HG03520 (cell line): Measurements from ENCODE around the gene SOAT1.
"Not testable (repeated sequence)": the region's sequence is repeated elsewhere in the genome, so short reads cannot be mapped to it uniquely, and the experiment has no call there.

Experiments used
- ATAC-seq: cut with Tn5 transposase; IDR thresholded peaks from one replicate; pipeline ENCODE4 v1.9.1; 2021; ENCODE audit warnings: mild to moderate bottlenecking, moderate library complexity; ENCODE audit not compliant: unreplicated experiment

The SOAT1 gene

DNA sequence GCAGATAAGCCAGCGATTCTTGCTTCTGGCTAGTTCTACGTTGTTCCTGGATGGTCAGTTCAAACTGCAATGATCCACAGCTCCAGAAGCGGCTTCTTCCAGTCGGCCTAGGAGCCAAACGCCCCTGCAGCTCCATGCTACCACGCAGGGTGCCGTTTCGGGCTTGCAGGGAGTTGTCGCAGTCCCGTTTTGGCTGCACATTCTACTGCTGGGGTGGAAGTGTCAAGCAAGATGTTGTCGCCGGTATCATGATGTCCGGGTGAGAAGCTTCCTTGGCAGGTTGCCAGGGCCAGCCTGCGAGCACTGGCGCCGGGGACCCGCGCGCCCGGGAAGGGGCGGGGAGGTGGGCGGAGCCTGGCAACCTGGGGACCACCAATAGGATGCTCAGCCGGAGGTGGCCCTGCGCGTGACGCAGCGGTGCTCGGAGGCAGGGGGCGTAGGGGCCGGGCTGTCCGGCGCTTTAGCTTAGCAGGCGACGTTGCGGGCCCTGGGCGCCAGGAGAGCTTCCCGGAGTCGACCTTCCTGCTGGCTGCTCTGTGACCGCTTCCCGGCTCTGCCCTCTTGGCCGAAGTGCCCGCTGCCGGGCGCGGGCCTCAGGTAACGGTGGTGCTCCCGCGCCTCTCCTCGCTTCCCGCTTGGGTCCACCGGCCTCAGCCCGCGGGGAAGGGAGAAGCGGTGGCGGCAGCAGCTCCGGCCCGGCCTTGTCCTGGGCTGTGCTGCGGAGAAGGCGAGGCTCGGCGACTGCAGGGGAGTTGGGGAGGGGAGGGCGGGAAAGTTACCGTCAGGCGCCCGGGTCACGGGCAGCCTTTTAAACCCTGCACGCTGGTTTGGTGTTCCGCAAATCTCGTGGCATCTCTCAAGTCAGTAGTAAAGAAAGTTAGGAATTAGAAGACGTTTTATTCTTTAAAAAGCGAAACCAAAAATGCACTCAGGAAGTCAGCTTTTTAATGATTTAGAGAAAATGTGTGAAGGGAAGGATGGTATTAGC, at the start of gene SOAT1:
TSS of gene SOAT1 (plus strand) at position 458 of the 988 bp plus-strand sequence. CDS start 8,888 bp downstream, outside the sequence.
- ATAC-seq: peak; percentile 95

DNA sequence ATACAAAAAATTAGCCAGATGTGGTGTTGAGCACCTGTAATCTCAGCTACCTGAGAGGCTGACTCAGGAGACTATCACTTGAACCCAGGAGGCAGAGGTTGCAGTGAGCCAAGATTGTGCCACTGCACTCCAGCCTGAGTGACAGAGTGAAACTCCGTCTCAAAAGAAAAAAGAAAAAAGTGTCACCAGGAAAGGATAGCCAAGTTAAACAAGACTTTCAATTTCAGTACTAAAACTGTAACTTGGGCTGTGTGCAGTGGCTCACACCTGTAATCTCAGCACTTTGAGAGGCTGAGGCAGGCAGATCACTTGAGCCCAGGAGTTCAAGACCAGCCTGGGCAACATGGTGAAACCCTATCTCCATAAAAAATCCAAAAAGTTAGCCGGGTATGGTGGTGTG, 48.2 kb upstream of the SOAT1 start:
- not testable (repeated sequence) for ATAC-seq

DNA sequence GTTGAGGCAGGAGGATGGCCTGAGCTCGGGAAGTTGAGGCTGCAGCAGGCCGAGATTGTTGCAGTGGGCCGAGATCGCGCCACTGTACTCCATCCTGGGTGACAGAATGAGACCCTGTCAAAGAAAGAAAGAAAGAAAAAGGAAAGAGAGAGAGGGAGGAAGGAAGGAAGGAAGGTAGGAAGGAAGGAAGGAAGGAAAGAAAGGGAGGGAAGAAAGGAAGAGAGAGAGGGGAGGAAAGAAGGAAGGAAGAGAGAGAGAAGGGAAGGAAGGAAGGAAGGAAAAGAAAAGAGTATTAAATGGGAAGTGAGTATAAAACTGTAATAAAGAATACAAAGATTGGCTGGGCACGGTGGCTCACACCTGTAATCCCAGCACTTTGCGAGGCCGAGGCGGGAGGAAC, 45.7 kb upstream of the SOAT1 start:
- no peak for ATAC-seq

DNA sequence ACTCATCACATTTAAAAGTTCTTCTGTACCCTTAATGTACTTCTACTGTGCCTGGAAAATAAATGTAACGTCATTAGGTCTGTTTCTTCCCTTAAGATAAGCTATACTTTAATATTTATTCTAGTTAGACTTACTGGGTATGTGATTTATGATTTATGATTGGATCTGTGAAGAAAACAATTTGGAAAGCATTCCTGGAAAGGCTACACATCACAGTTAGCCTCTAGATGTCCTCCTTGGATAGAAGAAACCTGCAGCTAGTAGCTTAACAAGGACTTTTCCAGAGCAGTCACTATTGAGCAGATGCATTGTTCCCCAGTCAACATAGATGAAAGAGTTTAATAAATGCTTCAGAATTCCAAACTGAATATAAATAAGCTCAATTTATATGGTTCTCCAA, 41.9 kb upstream of the SOAT1 start:
- no peak for ATAC-seq

DNA sequence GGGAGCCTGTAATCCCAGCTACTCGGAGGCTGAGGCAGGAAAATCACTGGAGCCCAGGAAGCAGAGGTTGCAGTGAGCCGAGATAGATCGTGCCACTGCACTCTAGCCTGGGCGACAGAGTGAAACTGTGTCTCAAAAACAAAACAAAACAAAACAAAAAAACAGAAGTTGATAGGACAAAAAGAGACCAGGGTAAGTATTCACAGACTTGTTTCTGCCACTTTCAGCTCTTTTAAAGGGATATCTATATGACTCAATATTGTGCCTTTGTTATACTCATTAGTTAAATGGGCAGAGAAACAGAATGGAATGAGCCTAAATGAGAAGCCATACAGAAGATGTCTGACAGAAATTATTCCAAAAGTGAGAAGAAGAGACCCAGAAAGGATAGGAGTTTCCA, 41.0 kb upstream of the SOAT1 start:
- ATAC-seq: no peak

DNA sequence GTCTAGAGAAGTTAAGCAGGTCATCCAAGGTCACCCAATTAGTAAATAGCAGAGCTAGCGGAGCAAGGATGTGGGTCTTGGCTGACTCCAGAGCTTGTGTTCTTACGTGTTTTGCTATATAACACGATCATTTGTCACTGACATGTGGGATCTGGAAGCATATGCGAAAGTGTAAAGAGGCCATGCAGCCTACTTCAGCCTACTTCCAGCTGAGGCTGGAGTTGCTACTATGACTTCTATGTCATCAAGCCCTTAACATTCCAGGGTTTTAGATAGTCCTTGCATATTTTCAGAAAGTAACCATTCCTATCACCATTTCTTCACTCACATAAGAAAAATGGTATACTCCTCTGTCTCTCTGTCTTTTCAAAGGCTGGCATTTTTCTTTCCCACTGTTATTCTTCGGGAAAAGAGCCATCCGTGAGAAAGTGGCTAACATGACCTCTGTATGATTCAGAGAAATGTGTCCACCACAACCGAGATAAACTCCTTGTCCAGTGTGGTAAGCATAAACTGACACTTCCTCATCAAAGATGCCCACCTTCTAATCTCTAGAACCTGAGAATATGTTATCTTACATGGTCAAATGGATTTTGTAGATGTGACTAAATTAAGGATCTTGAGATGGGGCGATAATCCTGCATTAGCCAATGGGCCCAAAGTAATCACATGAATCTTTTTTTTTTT, 40.2 kb upstream of the SOAT1 start:
- no peak for ATAC-seq

DNA sequence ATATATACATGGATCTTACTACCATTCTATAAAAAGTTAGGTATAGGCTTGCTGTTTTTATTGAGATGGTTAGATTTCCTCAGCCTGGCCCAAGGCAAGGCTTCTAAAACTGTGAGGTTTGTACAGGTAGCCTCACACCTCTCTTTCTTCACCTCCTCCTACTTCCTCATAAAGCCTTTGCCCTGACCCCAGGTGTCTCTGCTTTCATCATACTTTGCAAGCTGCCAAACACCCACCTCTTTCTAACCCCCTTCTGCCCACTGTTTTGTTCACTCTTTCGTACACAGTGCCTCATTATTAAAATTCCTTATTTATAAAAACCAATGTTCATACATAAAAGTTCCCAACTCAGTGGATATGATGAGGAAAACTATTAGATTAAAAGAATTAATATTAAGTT, 31.4 kb upstream of the SOAT1 start:
- no peak for ATAC-seq

- ATAC-seq: no peak
Observed at GRCh38 chr1:179263121-179263520, 30.5 kb upstream of the SOAT1 start.

DNA sequence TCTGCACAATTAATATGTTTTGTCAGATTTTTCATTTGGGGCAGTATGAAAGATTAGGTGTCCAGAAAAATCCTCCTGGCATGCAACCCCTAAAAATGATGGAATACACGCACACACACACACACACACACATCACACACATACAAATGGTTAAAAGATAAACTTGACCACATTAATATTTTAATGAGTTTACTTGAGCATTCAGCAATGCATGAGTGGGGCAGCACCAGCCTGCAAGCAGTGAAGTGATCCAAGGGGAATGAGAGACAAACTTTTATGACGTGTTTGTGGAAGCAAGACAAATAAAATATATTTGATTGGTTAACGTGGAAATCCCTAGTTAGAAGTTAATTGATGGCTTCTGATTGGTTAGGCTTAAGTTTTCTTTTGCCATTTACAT, 29.1 kb upstream of the SOAT1 start:
- ATAC-seq: no peak

- ATAC-seq: no peak
Observed at GRCh38 chr1:179269071-179269470, 24.5 kb upstream of the SOAT1 start.

DNA sequence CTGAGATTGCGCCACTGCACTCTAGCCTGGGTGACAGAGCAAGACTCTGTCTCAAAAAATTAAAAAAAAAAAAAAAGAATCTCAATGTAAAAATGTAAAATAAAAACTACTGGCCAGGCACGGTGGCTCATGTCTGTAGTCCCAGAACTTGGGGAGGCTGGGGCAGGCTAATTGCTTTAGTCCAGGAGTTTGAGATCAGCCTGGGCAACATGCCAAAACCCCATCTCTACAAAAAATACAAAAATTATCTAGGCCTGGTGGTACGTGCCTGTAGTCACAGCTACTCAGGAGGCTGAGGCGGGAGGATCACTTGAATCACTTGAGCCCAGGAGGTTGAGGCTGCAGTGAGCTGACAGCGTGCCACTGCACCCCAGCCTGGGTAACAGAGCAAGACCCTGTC, 19.2 kb upstream of the SOAT1 start:
- not testable (repeated sequence) for ATAC-seq

DNA sequence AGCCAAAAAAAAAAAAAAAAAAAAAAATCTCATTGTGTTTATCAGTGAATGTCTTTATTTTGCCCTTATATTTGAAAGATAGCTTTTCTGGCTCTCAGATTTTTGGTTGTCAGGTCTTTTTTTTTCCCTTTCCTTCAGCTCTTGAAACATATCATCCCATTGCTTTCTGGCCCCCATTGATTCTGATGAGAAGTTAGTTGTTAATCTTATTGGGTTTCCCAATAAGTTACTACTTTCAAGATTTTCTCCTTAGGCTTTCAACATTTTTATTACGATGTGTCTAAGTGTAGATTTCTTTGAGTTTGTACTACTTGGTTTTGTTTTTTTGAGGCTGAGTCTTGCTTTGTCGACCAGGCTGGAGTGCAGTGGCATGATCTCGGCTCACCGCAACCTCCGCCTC, 14.7 kb upstream of the SOAT1 start:
- ATAC-seq: no peak

GRCh38 chr1:179283992-179284391, 9.6 kb upstream of the SOAT1 start:
- no peak for ATAC-seq

GRCh38 chr1:179287946-179288345, 5.7 kb upstream of the SOAT1 start:
- no peak for ATAC-seq

GRCh38 chr1:179288977-179289376, 4.6 kb upstream of the SOAT1 start:
- ATAC-seq: no peak

DNA sequence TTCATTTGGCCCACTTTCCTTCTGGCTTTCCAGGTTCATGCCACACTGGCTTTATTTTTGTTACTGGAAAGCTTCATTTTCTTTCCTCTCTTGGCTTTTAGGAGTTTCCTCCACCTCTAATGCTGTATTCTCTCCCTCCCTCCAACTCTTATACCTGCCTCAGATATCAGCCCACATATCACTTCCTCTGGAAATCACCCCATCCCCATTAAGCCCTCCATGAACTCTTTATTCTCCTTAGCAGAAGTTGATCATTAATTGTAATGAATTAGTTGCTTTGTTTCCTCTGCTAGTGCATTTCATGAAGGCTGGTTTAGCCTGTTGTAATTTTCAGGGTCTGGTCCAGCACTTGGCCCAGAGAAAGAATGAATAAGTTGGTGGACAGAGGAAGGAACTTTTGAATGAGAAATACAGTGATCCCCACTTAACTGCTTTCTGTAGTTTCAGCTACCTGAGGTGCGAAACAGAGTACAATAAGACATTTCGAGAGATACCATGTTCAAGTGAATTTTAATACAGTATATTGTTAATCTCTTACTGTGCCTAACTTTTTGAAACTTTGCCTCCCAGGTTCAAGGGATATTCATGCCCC, 1.7 kb downstream of the SOAT1 start:
- no peak for ATAC-seq

DNA sequence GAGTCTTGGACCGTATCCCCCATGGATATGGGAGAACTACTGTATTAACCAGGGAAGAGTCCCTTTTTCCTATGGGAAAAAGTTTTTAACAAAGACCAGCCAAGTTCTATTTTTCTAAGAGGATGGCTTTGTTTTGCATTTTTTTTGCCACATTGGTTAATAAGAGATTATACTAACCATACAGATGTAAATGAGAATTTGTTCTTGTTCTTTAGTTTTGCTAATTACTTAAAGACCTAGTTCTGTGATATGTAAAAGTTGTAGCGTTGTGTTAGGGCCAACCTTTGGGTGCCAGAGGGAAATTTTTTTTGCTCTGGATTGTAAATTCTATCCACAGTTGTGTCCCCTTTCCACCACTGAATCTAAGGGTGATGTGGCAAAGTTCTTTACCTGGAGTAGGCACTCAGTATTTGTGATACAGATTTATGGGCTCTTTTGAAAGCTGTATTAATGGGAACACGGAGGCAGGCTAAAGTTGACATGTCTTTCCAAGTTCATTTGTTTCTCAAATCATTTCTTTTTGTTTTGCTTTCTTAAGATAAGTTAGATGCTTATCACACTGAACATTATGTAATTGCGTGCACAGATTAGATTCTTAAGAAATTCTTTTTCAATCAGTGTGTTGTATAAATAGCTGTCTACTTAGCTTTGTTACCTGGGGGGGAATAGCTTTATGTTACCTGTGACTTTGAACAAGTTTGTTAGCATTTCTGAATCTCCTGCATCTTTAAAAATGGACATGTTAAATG, 2.9 kb downstream of the SOAT1 start:
- ATAC-seq: no peak

DNA sequence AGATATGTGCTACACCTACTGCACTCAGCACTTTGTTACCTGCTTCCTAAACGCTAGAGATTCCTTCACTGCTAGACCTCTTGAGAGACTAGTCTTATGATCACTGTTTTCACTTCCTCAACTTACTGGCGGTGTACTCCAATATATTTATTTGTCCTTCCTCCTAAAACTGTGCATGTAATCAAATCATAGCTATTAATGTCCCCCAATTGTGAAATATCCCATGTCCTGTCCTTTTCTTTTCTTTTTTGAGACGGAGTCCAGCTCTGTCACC, 3.4 kb downstream of the SOAT1 start:
- ATAC-seq: no peak

DNA sequence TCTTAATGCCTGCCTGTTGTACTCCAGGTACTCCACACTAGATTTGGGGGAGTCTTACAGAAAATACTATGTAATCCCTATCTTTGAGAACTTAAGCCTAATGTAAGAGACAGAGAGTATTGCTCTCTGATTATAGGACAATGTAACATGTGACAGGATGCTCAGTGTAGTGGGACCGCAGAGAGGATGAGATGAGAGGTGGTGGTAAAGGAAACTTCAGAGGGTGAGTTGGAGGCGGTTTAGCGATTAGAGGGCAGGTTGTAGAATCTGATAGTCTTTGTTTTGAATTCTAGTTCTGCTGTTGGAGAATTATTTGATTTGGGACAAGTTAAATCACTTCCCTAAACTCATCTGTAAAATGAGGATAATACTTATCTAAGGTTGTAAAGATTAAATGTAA, 5.4 kb downstream of the SOAT1 start:
- ATAC-seq: peak; percentile 81

- ATAC-seq: no peak
Observed at GRCh38 chr1:179300112-179300511, 6.5 kb downstream of the SOAT1 start.

GRCh38 chr1:179302070-179302469, 8.5 kb downstream of the SOAT1 start:
- ATAC-seq: no peak
